ENCODE measurements around the gene RBPMS2. TPM values are rescaled to one million over a fixed set of nuclear protein-coding genes. Genes with fewer than 3 reads are reported as not detected.

The RBPMS2 gene
- total RNA-seq, 4 donors from 2014 or later = 27.2 to 64.1 (median 45.4) TPM

GRCh38 chr15:64691896-64692565 lies 83.4 kb downstream of the RBPMS2 start:
- Histone ChIP-seq H3K4me3 (no peak overlapping the region), H3K9me3 (no peaks in the 10 kb centered on the region), H3K4me1 (peaks cover 90 to 97% (median 96%) of the 10 kb centered on the region in 4 donors), H3K36me3 (peaks cover 13 to 62% (median 55%) of the 10 kb centered on the region in 4 donors), H3K27me3 (no peaks in the 10 kb centered on the region), H3K27ac (replicated peaks in 1 of 4) (peak overlapping the region; percentile 60 to 92 (median 88))
- TF ChIP-seq EP300 (IDR thresholded peaks at IDR 0.05) = no peak
- TF ChIP-seq POLR2AphosphoS5 (IDR thresholded peaks at IDR 0.05) = no peak
- TF ChIP-seq POLR2A (IDR thresholded peaks at IDR 0.05; ENCODE audit: low read depth) = no peak
- no peak for TF ChIP-seq CTCF (IDR thresholded peaks at IDR 0.05)
- 85% methylated on average over 9 of the region's 9 CpGs for WGBS
- DNase-seq (ENCODE audit: extremely low spot score) = no peak
- intact Hi-C loops (cut with DNase I) = no loop called here

GRCh38 chr15:64690578-64691296 lies 84.7 kb downstream of the RBPMS2 start:
- Histone ChIP-seq H3K4me3 (no peak overlapping the region), H3K4me1 (peaks cover 79 to 96% (median 93%) of the 10 kb centered on the region in 4 donors), H3K36me3 (peaks cover 13 to 73% (median 62%) of the 10 kb centered on the region in 4 donors), H3K27me3 (no peaks in the 10 kb centered on the region), H3K27ac (replicated peaks in 1 of 4) (peak overlapping the region; percentile 60 to 92 (median 88)), H3K9me3 (no peaks in the 10 kb centered on the region)
- intact Hi-C loops (cut with DNase I) = no loop called here
- WGBS = 63% methylated on average over 6 of the region's 6 CpGs
- DNase-seq (ENCODE audit: extremely low spot score) = no peak
- TF ChIP-seq CTCF (IDR thresholded peaks at IDR 0.05) (peak in 1 of 3 experiments; percentile 28), POLR2A (IDR thresholded peaks at IDR 0.05; ENCODE audit: low read depth) (no peak)

GRCh38 chr15:64690008-64690407 lies 85.4 kb downstream of the RBPMS2 start:
- Histone ChIP-seq H3K27ac (replicated peaks in 1 of 4) (peak overlapping the region; percentile 60 to 92 (median 88)), H3K9me3 (no peaks in the 10 kb centered on the region), H3K27me3 (no peaks in the 10 kb centered on the region), H3K4me1 (peaks cover 71 to 96% (median 89%) of the 10 kb centered on the region in 4 donors), H3K36me3 (peaks cover 13 to 80% (median 62%) of the 10 kb centered on the region in 4 donors), H3K4me3 (no peak overlapping the region)
- DNase-seq (ENCODE audit: extremely low spot score) = no peak
- TF ChIP-seq CTCF (IDR thresholded peaks at IDR 0.05) = no peak
- TF ChIP-seq POLR2AphosphoS5 (IDR thresholded peaks at IDR 0.05) = no peak
- no peak for TF ChIP-seq EP300 (IDR thresholded peaks at IDR 0.05)
- no peak for TF ChIP-seq POLR2A (IDR thresholded peaks at IDR 0.05; ENCODE audit: low read depth)
- 44% methylated on average over 3 of the region's 3 CpGs for WGBS
- intact Hi-C loops (cut with DNase I) = no loop called here

Small RNA genes within 50 kb of the gene (small RNA-seq; reads per million reads assigned to genes)
- gene AC100830.2 = 0 reads per million in 3 donors
- 0 reads per million in 3 donors for gene MIR1272

Other genes with a start within 250 kb of the RBPMS2 start
- gene PIF1, start 50.1 kb upstream of the RBPMS2 start, total RNA-seq = 1 to 10 TPM in 3 of 4 donors, under 1 TPM in 1; 0.78 to 4.4 (median 2.0) TPM
- 100 to 1,000 TPM in 1 of 4 donors, 10 to 100 TPM in 3; 41.5 to 103 (median 51.2) TPM for gene PLEKHO2, start 66.3 kb upstream of the RBPMS2 start, total RNA-seq
- 10 to 100 TPM in 3 of 4 donors, 1 to 10 TPM in 1; 10.0 to 14.7 (median 11.0) TPM for gene ANKDD1A, start 136.3 kb upstream of the RBPMS2 start, total RNA-seq
- gene SPG21, start 214.3 kb upstream of the RBPMS2 start, total RNA-seq = 10 to 100 TPM; 83.5 to 96.7 (median 90.8) TPM

Measured in esophagus muscularis mucosa (tissue), 4 donors.